CD4-positive, alpha-beta T cell treated with Interleukin-17A for 1 hour (primary cell): Measurements from ENCODE around the gene OR52L1.
"Not testable (repeated sequence)": the region's sequence is repeated elsewhere in the genome, so short reads cannot be mapped to it uniquely, and the experiment has no call there.

ENCODE experiments used
- DNase-seq: peaks from one replicate; pipeline ENCODE4 v3.0.0-alpha.2; 2020

The OR52L1 gene

GRCh38 chr11:5986885-5987284, at the start of gene OR52L1:
OR52L1 (minus strand) TSS chr11:5986985; CDS start chr11:5986930, 55 bp downstream.
- DNase-seq, result no peak

- no peak for DNase-seq
Observed at GRCh38 chr11:6030708-6031405, 44.1 kb upstream of the OR52L1 start, which contains the start of gene OR56A1. OR56A1 (minus strand) TSS chr11:6030758; CDS start chr11:6027692, 3,066 bp downstream.

GRCh38 chr11:6027501-6027900, 40.7 kb upstream of the OR52L1 start:
- no peak for DNase-seq

- no peak for DNase-seq
Observed at GRCh38 chr11:6025056-6025455, 38.3 kb upstream of the OR52L1 start.

GRCh38 chr11:6022956-6023355, 36.2 kb upstream of the OR52L1 start:
- DNase-seq, result peak; percentile 50

- DNase-seq, result no peak
Observed at GRCh38 chr11:6013042-6013441, 26.3 kb upstream of the OR52L1 start.

- DNase-seq, result no peak
Observed at GRCh38 chr11:6012035-6012668, 25.4 kb upstream of the OR52L1 start.

GRCh38 chr11:6006846-6007245, 20.1 kb upstream of the OR52L1 start, which contains the start of gene OR56A4:
OR56A4 (minus strand) TSS chr11:6006946; CDS start chr11:6002992, 3,954 bp downstream.
- DNase-seq, result no peak

GRCh38 chr11:6006395-6006794, 19.6 kb upstream of the OR52L1 start:
- no peak for DNase-seq

GRCh38 chr11:6002202-6002699, 15.5 kb upstream of the OR52L1 start:
- DNase-seq, result no peak

- no peak for DNase-seq
Observed at GRCh38 chr11:5994791-5995190, 8.0 kb upstream of the OR52L1 start.

GRCh38 chr11:5992604-5993251, 5.9 kb upstream of the OR52L1 start:
- no peak for DNase-seq

GRCh38 chr11:5992150-5992549, 5.4 kb upstream of the OR52L1 start:
- no peak for DNase-seq

GRCh38 chr11:5989203-5989602, 2.4 kb upstream of the OR52L1 start:
- DNase-seq, result no peak

GRCh38 chr11:5983443-5983842, 3.3 kb downstream of the OR52L1 start:
- DNase-seq, result no peak

- no peak for DNase-seq
Observed at GRCh38 chr11:5973530-5973929, 13.3 kb downstream of the OR52L1 start.

GRCh38 chr11:5968394-5968793, 18.4 kb downstream of the OR52L1 start, which contains the start of gene OR56A5:
OR56A5 (minus strand) TSS chr11:5968494; CDS start chr11:5968494, 0 bp downstream.
- DNase-seq, result no peak

GRCh38 chr11:5967708-5968107, 19.1 kb downstream of the OR52L1 start:
- no peak for DNase-seq

GRCh38 chr11:5966958-5967357, 19.8 kb downstream of the OR52L1 start:
- no peak for DNase-seq

- DNase-seq, result not testable (repeated sequence)
Observed at GRCh38 chr11:5960704-5961320, 26.0 kb downstream of the OR52L1 start.

GRCh38 chr11:5955586-5955985, 31.2 kb downstream of the OR52L1 start:
- no peak for DNase-seq

- no peak for DNase-seq
Observed at GRCh38 chr11:5941951-5942350, 44.8 kb downstream of the OR52L1 start, which contains the start of gene OR56A3. OR56A3 (plus strand) TSS chr11:5942251; CDS start chr11:5947347, 5,096 bp downstream.

- no peak for DNase-seq
Observed at GRCh38 chr11:5940748-5941147, 46.0 kb downstream of the OR52L1 start.
